ENCODE data around the gene MUCL1. TPM values are rescaled to one million over a fixed set of nuclear protein-coding genes. Genes with fewer than 3 reads are reported as not detected.

The MUCL1 gene
- total RNA-seq, 4 donors from 2014 or later: not detected

- Histone ChIP-seq H3K9me3 (no peaks in the 10 kb centered on the region), H3K36me3 (no peaks in the 10 kb centered on the region), H3K27me3 (no peaks in the 10 kb centered on the region), H3K27ac (replicated peaks in 1 of 4) (no peak overlapping the region), H3K4me3 (no peak overlapping the region), H3K4me1 (no peaks in the 10 kb centered on the region)
- intact Hi-C loops (cut with DNase I): no loop called here
- TF ChIP-seq, protein P1, sequence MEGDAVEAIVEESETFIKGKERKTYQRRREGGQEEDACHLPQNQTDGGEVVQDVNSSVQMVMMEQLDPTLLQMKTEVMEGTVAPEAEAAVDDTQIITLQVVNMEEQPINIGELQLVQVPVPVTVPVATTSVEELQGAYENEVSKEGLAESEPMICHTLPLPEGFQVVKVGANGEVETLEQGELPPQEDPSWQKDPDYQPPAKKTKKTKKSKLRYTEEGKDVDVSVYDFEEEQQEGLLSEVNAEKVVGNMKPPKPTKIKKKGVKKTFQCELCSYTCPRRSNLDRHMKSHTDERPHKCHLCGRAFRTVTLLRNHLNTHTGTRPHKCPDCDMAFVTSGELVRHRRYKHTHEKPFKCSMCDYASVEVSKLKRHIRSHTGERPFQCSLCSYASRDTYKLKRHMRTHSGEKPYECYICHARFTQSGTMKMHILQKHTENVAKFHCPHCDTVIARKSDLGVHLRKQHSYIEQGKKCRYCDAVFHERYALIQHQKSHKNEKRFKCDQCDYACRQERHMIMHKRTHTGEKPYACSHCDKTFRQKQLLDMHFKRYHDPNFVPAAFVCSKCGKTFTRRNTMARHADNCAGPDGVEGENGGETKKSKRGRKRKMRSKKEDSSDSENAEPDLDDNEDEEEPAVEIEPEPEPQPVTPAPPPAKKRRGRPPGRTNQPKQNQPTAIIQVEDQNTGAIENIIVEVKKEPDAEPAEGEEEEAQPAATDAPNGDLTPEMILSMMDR (IDR thresholded peaks at IDR 0.05): no peak
- TF ChIP-seq EP300 (IDR thresholded peaks at IDR 0.05): no peak
- TF ChIP-seq POLR2A (IDR thresholded peaks at IDR 0.05; ENCODE audit: low read depth): no peak
- no peak for TF ChIP-seq POLR2AphosphoS5 (IDR thresholded peaks at IDR 0.05)
- no peak for DNase-seq (ENCODE audit: extremely low spot score)
Observed at GRCh38 chr12:54830199-54830598, 24.1 kb upstream of the MUCL1 start.

GRCh38 chr12:54831631-54832030, 22.7 kb upstream of the MUCL1 start:
- 71% methylated on average over 1 of the region's 1 CpG for WGBS
- TF ChIP-seq POLR2A (IDR thresholded peaks at IDR 0.05; ENCODE audit: low read depth) (no peak), POLR2AphosphoS5 (IDR thresholded peaks at IDR 0.05) (no peak), EP300 (IDR thresholded peaks at IDR 0.05) (no peak)
- TF ChIP-seq, protein P1 (IDR thresholded peaks at IDR 0.05): no peak

DNA sequence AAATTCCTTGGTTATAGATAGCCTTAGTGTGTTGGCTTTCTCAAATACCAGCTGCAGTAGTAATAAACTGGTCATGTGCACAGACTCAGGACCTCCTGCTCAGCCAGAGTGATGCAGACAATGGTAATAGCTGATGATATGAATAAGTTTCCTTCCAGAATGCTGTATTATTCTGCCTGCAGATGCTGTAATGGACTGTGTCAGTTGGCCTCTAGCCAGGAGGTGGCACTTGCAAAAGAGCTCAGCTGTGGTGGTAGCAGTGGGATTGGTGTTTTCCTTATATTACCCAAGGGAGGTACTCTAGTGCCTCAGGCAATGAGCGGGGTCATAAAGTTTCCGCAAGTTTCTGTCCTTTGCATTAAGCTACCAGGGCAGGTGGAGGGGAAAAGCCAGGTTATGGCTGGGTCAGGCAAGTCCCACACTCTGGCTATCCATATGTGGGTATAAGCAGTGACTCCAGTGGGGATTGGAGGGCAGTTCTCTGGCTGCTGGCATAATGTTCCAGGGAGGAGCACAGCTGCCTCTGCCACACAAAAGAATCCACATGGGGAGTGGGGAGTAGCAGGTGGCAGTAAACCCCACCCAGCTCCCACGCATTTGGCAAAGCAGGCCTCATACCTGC, 14.0 kb upstream of the MUCL1 start:
- H3K27me3 ChIP-seq: no peaks in the 10 kb centered on the region
- H3K9me3 ChIP-seq: peaks cover 0 to 21% (median 5%) of the 10 kb centered on the region in 4 donors
- TF ChIP-seq POLR2A (IDR thresholded peaks at IDR 0.05; ENCODE audit: low read depth): no peak
- TF ChIP-seq, protein P1 (IDR thresholded peaks at IDR 0.05): no peak
- no peak for TF ChIP-seq POLR2AphosphoS5 (IDR thresholded peaks at IDR 0.05)
- no peak for TF ChIP-seq EP300 (IDR thresholded peaks at IDR 0.05)
- no peak overlapping the region for H3K27ac ChIP-seq (replicated peaks in 1 of 4)
- intact Hi-C loops (cut with DNase I): no loop called here
- 85% methylated on average over 2 of the region's 3 CpGs for WGBS
- no peaks in the 10 kb centered on the region for H3K4me1 ChIP-seq
- H3K36me3 ChIP-seq: no peaks in the 10 kb centered on the region
- DNase-seq (ENCODE audit: extremely low spot score): no peak
- no peak overlapping the region for H3K4me3 ChIP-seq

More at GRCh38 chr12:54831631-54832030, 22.7 kb upstream of the MUCL1 start:
- H3K27me3 ChIP-seq: no peaks in the 10 kb centered on the region
- H3K4me3 ChIP-seq: no peak overlapping the region
- H3K27ac ChIP-seq (replicated peaks in 1 of 4): no peak overlapping the region
- H3K4me1 ChIP-seq: no peaks in the 10 kb centered on the region
- no peaks in the 10 kb centered on the region for H3K9me3 ChIP-seq
- no peaks in the 10 kb centered on the region for H3K36me3 ChIP-seq
- intact Hi-C loops (cut with DNase I): no loop called here
- no peak for DNase-seq (ENCODE audit: extremely low spot score)

DNA sequence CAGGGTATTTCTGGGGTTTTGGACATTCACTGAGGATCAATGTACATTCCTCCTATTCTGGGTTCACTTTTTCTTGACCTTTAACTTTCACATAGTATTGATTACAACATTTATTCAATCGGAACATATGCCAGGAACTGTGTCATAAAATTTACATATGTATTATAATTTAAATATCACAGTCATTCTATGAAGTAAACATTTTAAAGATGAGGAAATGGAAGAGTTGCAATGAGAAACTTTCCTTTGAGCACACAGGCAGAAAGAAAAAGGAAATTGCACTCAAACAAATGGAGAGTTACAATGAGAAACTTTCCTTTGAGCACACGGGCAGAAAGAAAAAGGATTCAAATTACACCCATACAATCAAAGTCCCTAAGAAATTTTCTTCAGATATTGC, 3.1 kb downstream of the MUCL1 start:
- no peaks in the 10 kb centered on the region for H3K9me3 ChIP-seq
- H3K27ac ChIP-seq (replicated peaks in 1 of 4): no peak overlapping the region
- no peak for DNase-seq (ENCODE audit: extremely low spot score)
- no peaks in the 10 kb centered on the region for H3K4me1 ChIP-seq
- no peak for TF ChIP-seq EP300 (IDR thresholded peaks at IDR 0.05)
- TF ChIP-seq POLR2A (IDR thresholded peaks at IDR 0.05; ENCODE audit: low read depth): no peak
- TF ChIP-seq POLR2AphosphoS5 (IDR thresholded peaks at IDR 0.05): no peak
- TF ChIP-seq, protein P1 (IDR thresholded peaks at IDR 0.05): no peak
- no peaks in the 10 kb centered on the region for H3K36me3 ChIP-seq
- WGBS: 44% methylated on average over 2 of the region's 2 CpGs
- H3K27me3 ChIP-seq: no peaks in the 10 kb centered on the region
- intact Hi-C loops (cut with DNase I): no loop called here
- H3K4me3 ChIP-seq: no peak overlapping the region

GRCh38 chr12:54858562-54858961, 4.2 kb downstream of the MUCL1 start:
- H3K4me1 ChIP-seq: no peaks in the 10 kb centered on the region
- H3K4me3 ChIP-seq: no peak overlapping the region
- H3K27ac ChIP-seq (replicated peaks in 1 of 4): no peak overlapping the region
- DNase-seq (ENCODE audit: extremely low spot score): no peak
- TF ChIP-seq, protein P1 (IDR thresholded peaks at IDR 0.05): no peak
- TF ChIP-seq POLR2A (IDR thresholded peaks at IDR 0.05; ENCODE audit: low read depth) (no peak), EP300 (IDR thresholded peaks at IDR 0.05) (no peak), POLR2AphosphoS5 (IDR thresholded peaks at IDR 0.05) (no peak)
- H3K27me3 ChIP-seq: no peaks in the 10 kb centered on the region
- intact Hi-C loops (cut with DNase I): no loop called here
- 71% methylated on average over 1 of the region's 1 CpG for WGBS
- H3K36me3 ChIP-seq: no peaks in the 10 kb centered on the region
- H3K9me3 ChIP-seq: no peaks in the 10 kb centered on the region
